K562 (cell line): ENCODE results near the gene RGL2. TPM values are rescaled to one million over a fixed set of nuclear protein-coding genes. Genes with fewer than 3 reads are reported as not detected.

Experiments used
- BMI1 ChIP-seq: fragments of 150-350 bp; IDR thresholded peaks from 2 replicates; pipeline ENCODE4 v1.6.1; 2014; ENCODE audit warnings: low read length
- CREB5 ChIP-seq: fragments of 250-450 bp; sonication (Bioruptor Pico); IDR thresholded peaks from 2 replicates; pipeline ENCODE4 v1.5.0; 2020; ENCODE audit warnings: mild to moderate bottlenecking
- CREBBP ChIP-seq: IDR thresholded peaks from one replicate; pipeline ENCODE4 v1.6.1; 2012; ENCODE audit warnings: low read depth, mild to moderate bottlenecking, control low read depth, inconsistent platforms, low read length
- CTCF ChIP-seq, 3 experiments: IDR thresholded peaks in 2 of 3; conservative IDR thresholded peaks in 1 of 3; 2 replicates each; pipeline ENCODE4 v1.5.1; 2011 to 2012; ENCODE audit warnings: low read length in 3 of 3, mild to moderate bottlenecking in 3 of 3, control low read depth in 2 of 3, improper control_type of control experiment in 1 of 3, inconsistent platforms in 1 of 3, low read depth in 1 of 3, mixed read lengths in 1 of 3, moderate library complexity in 1 of 3; ENCODE audit not compliant: insufficient read depth in 2 of 3
- ETV5 ChIP-seq: sonication (generic); formaldehyde crosslinking; IDR thresholded peaks from 2 replicates; pipeline ENCODE4 v1.4.0; 2020; ENCODE audit warnings: low read depth, mild to moderate bottlenecking, missing genetic modification reagents
- FOXJ3 ChIP-seq: sonication (generic); formaldehyde crosslinking; IDR thresholded peaks from 2 replicates; pipeline ENCODE4 v1.4.0; 2020; ENCODE audit warnings: mild to moderate bottlenecking, missing genetic modification reagents
- HDAC2 ChIP-seq: fragments of 450-650 bp; IDR thresholded peaks from 2 replicates; pipeline ENCODE4 v1.6.1; 2016; ENCODE audit warnings: mild to moderate bottlenecking
- MAZ ChIP-seq, 2 experiments: fragments of 450-650 bp in 1 of 2; sonication (generic) in 1 of 2; formaldehyde crosslinking; IDR thresholded peaks in 1 of 2; conservative IDR thresholded peaks in 1 of 2; 2 replicates each; pipeline versions ENCODE4 v1.4.0 to v1.5.0; 2020; ENCODE audit warnings: mild to moderate bottlenecking in 1 of 2, missing genetic modification reagents in 1 of 2
- MBD2 ChIP-seq: sonication (generic); IDR thresholded peaks from 2 replicates; pipeline ENCODE4 v1.6.1; 2016; ENCODE audit warnings: low read depth, borderline replicate concordance
- MNT ChIP-seq, 2 experiments: fragments of 450-650 bp; conservative IDR thresholded peaks; 2 replicates each; pipeline ENCODE4 v1.6.1; 2017; ENCODE audit warnings: mild to moderate bottlenecking in 2 of 2, moderate library complexity in 2 of 2
- NR2C2 ChIP-seq, 2 experiments: fragments of 200-800 bp in 1 of 2; sonication (Bioruptor generic) in 1 of 2; sonication (generic) in 1 of 2; formaldehyde crosslinking in 1 of 2; IDR thresholded peaks; 2 replicates each; pipeline versions ENCODE4 v1.6.1 to v1.8.0; 2016 to 2022; ENCODE audit warnings: mild to moderate bottlenecking in 1 of 2, missing compliant biosample characterization in 1 of 2, missing genetic modification characterization in 1 of 2, missing genetic modification reagents in 1 of 2
- PHF8 ChIP-seq: fragments of 200-600 bp; sonication (generic); IDR thresholded peaks from 2 replicates; pipeline ENCODE4 v1.6.1; 2012; ENCODE audit warnings: mixed run types, mild to moderate bottlenecking, inconsistent platforms, low read length, moderate library complexity, borderline replicate concordance
- RAD21 ChIP-seq, 2 experiments: fragments of 250-450 bp in 1 of 2; fragments of 450-650 bp in 1 of 2; sonication (Bioruptor Pico) in 1 of 2; formaldehyde crosslinking in 1 of 2; IDR thresholded peaks in 1 of 2; conservative IDR thresholded peaks in 1 of 2; 2 replicates each; pipeline versions ENCODE4 v1.4.0 to v1.8.0; 2020 to 2022; ENCODE audit warnings: mild to moderate bottlenecking in 2 of 2, moderate library complexity in 1 of 2
- SLC30A9 ChIP-seq: fragments of 250-450 bp; sonication (Bioruptor Pico); IDR thresholded peaks from 2 replicates; pipeline ENCODE4 v1.8.0; 2022; ENCODE audit warnings: mild to moderate bottlenecking, moderate library complexity
- SMARCA5 ChIP-seq: fragments of 450-650 bp; IDR thresholded peaks from 2 replicates; pipeline ENCODE4 v1.6.1; 2016
- SRF ChIP-seq, 2 experiments: fragments of 250-450, 450-650 bp in 1 of 2; sonication (Bioruptor Pico) in 1 of 2; sonication (generic) in 1 of 2; formaldehyde crosslinking; IDR thresholded peaks; 2 replicates each; pipeline versions ENCODE4 v1.5.0 to v1.5.1; 2020 to 2022; ENCODE audit warnings: mild to moderate bottlenecking in 1 of 2, missing genetic modification reagents in 1 of 2
- TRIM24 ChIP-seq, 2 experiments: fragments of 450-650 bp; IDR thresholded peaks; 2 replicates each; pipeline ENCODE4 v1.6.1; 2016
- XRCC3 ChIP-seq: fragments of 450-650 bp; IDR thresholded peaks from 2 replicates; pipeline ENCODE4 v1.6.1; 2017; ENCODE audit warnings: mild to moderate bottlenecking, moderate library complexity
- ZBTB11 ChIP-seq, 3 experiments: fragments of 200-800 bp in 1 of 3; fragments of 250-450 bp in 1 of 3; fragments of 450-650 bp in 1 of 3; sonication (Bioruptor Pico) in 1 of 3; sonication (Bioruptor generic) in 1 of 3; formaldehyde crosslinking in 1 of 3; IDR thresholded peaks; 2 replicates each; pipeline versions ENCODE4 v1.6.1 to v1.8.0; 2016 to 2022; ENCODE audit warnings: mild to moderate bottlenecking in 2 of 3, missing genetic modification characterization in 2 of 3, missing compliant biosample characterization in 1 of 3, moderate library complexity in 1 of 3
- polyA plus RNA-seq, 8 experiments: library from polyadenylated mRNA; depleted of rRNA in 4 of 8; stranded (reverse) in 5 of 8; unstranded in 3 of 8; fragments of >200 nt; fragmentation: Nextera tagmentation in 2 of 8; fragmentation: Illumina TruSeq in 1 of 8; extraction: Ambion mirVana in 2 of 8; extraction: Trizol in 1 of 8; gene quantifications; 2 replicates each; pipeline versions ENCODE4 v1.2.1 to v1.2.3, GENCODE V29; 2011 to 2014; ENCODE audit warnings: inconsistent platforms in 1 of 8, missing spikeins in 1 of 8
- total RNA-seq, 7 experiments: library from RNA; depleted of rRNA in 6 of 7; stranded (reverse); fragments of >200 nt in 6 of 7; fragmentation: Illumina TruSeq in 2 of 7; extraction: Trizol in 2 of 7; gene quantifications; 2 replicates each; pipeline versions ENCODE4 v1.2.1 to v1.2.3, GENCODE V29; 2011 to 2021; ENCODE audit warnings: low replicate concordance in 1 of 7

Gene RGL2
- total and polyA plus RNA-seq, 9 of the 15 experiments (the other 6 are each of a cell fraction or from before 2014, with no cell fraction given): 1.8 to 57.1 (median 19.5) TPM

- TF ChIP-seq ZBTB11 (CRISPR knock-in tag; IDR thresholded peaks at IDR 0.05) (no peak), CREBBP (no peak), MAZ (CRISPR knock-in tag; conservative IDR thresholded peaks at IDR 0.05 in 1 of 2, IDR thresholded peaks at IDR 0.05 in 1 of 2) (peak; percentile 64 to 94; a peak in 3 of 4 replicates), SMARCA5 (peak; percentile 11; the same call in 1 of the 2 replicates), NR2C2 (CRISPR knock-in tag; IDR thresholded peaks at IDR 0.05) (peak; percentile 55), NR2C2 (tag; IDR thresholded peaks at IDR 0.05) (peak; percentile 80; the same call in 1 of the 2 replicates), HDAC2 (no peak), MBD2 (no peak), TRIM24 (IDR thresholded peaks at IDR 0.05) (no peak; a peak in 1 of 4 replicates), PHF8 (no peak), BMI1 (no peak), CREB5 (no peak), XRCC3 (no peak), RAD21 (CRISPR knock-in tag; conservative IDR thresholded peaks at IDR 0.05 in 1 of 2, IDR thresholded peaks at IDR 0.05 in 1 of 2) (peak; percentile 64 to 96), ETV5 (CRISPR knock-in tag) (peak; percentile 76; the same call in 1 of the 2 replicates), CTCF (IDR thresholded peaks at IDR 0.05 in 2 of 3, conservative IDR thresholded peaks at IDR 0.05 in 1 of 3; ENCODE audit: insufficient read depth in 2 of 3, low read depth in 1 of 3, low read length in 3 of 3) (peak; percentile 99 to 100 (median 100)), MNT (conservative IDR thresholded peaks at IDR 0.05) (peak in 1 of 2 experiments; percentile 54; a peak in 1 of 4 replicates), FOXJ3 (CRISPR knock-in tag) (no peak), SLC30A9 (CRISPR knock-in tag) (no peak), SRF (CRISPR knock-in tag; IDR thresholded peaks at IDR 0.05) (peak in 1 of 2 experiments; percentile 68; a peak in 1 of 4 replicates)
These were observed 18.7 kb downstream of the RGL2 start (continued) for GRCh38 chr6:33279971-33280511.
